HG03135 (cell line): ENCODE data around the gene CAMKMT.

Experiments
- ATAC-seq: cut with Tn5 transposase; IDR thresholded peaks from one replicate; pipeline ENCODE4 v1.9.1; 2021; ENCODE audit warnings: mild to moderate bottlenecking, moderate library complexity; ENCODE audit not compliant: unreplicated experiment

The CAMKMT gene

GRCh38 chr2:44817673-44818335 lies 456.1 kb downstream of the CAMKMT start:
- no peak for ATAC-seq

- no peak for ATAC-seq
Observed at GRCh38 chr2:44819061-44819460, 457.3 kb downstream of the CAMKMT start.

- no peak for ATAC-seq
Observed at GRCh38 chr2:44821500-44821899, 459.8 kb downstream of the CAMKMT start.

- no peak for ATAC-seq
Observed at GRCh38 chr2:44822174-44822573, 460.4 kb downstream of the CAMKMT start.
